Kidney epithelial cell (primary cell): Measurements from ENCODE around the gene TINAGL1. TPM values are rescaled to one million over a fixed set of nuclear protein-coding genes. Genes with fewer than 3 reads are reported as not detected.

ENCODE experiments used
- DNase-seq: peaks from one replicate; pipeline ENCODE4 v3.0.0-alpha.2; 2010; ENCODE audit warnings: low read depth
- H3K27me3 ChIP-seq: 2 replicates; pipeline ENCODE4 v1.6.0; 2011; ENCODE audit warnings: low read length; ENCODE audit not compliant: control insufficient read depth, insufficient read depth
- H3K36me3 ChIP-seq: 2 replicates; pipeline ENCODE4 v1.5.1; 2011; ENCODE audit warnings: low read length; ENCODE audit not compliant: control insufficient read depth, insufficient read depth
- H3K4me3 ChIP-seq: 2 replicates; pipeline ENCODE4 v1.5.1; 2011; ENCODE audit warnings: low read depth, mild to moderate bottlenecking, control low read depth, low read length
- total RNA-seq: library from RNA; depleted of rRNA; stranded (reverse); fragments of >200 nt; gene quantifications from 2 replicates; pipeline ENCODE4 v1.2.3, GENCODE V29; 2015
- TF ChIP-seq, protein P1 (sequence below): IDR thresholded peaks from 2 replicates; pipeline ENCODE4 v1.5.1; 2011; ENCODE audit warnings: mild to moderate bottlenecking, moderate library complexity, low read length, control low read depth, inconsistent platforms; ENCODE audit not compliant: insufficient read depth, poor library complexity, severe bottlenecking

TINAGL1 gene, protein sequence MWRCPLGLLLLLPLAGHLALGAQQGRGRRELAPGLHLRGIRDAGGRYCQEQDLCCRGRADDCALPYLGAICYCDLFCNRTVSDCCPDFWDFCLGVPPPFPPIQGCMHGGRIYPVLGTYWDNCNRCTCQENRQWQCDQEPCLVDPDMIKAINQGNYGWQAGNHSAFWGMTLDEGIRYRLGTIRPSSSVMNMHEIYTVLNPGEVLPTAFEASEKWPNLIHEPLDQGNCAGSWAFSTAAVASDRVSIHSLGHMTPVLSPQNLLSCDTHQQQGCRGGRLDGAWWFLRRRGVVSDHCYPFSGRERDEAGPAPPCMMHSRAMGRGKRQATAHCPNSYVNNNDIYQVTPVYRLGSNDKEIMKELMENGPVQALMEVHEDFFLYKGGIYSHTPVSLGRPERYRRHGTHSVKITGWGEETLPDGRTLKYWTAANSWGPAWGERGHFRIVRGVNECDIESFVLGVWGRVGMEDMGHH
- 140 and 149 TPM in 2 replicates for total RNA-seq

DNA sequence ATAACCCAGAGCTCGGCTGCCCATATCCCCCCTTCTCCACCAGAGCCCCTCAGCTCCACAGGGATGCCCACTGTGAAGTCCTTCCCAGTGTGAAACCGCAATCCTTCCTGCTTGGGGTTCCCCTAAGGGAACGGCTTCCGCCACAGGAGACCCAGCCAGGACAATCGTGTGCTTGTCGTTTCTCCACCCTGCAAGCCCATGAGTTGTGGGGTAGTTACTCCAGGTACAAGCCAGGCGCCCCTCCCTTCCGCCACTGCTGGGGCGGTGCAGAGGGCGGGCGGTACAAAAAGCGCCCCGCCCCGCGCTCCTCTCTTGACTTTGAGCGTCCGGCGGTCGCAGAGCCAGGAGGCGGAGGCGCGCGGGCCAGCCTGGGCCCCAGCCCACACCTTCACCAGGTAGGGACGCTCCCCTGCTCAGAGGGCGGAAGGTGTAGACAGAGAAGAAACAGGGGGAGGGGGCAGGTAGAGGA, at the start of gene TINAGL1:
Gene TINAGL1 (plus strand): TSS at position 315 of the 469 bp plus-strand sequence. CDS start 634 bp downstream, outside the sequence.
- DNase-seq: no peak
- no peaks in the 10 kb centered on the region for H3K36me3 ChIP-seq
- TF ChIP-seq, protein P1, sequence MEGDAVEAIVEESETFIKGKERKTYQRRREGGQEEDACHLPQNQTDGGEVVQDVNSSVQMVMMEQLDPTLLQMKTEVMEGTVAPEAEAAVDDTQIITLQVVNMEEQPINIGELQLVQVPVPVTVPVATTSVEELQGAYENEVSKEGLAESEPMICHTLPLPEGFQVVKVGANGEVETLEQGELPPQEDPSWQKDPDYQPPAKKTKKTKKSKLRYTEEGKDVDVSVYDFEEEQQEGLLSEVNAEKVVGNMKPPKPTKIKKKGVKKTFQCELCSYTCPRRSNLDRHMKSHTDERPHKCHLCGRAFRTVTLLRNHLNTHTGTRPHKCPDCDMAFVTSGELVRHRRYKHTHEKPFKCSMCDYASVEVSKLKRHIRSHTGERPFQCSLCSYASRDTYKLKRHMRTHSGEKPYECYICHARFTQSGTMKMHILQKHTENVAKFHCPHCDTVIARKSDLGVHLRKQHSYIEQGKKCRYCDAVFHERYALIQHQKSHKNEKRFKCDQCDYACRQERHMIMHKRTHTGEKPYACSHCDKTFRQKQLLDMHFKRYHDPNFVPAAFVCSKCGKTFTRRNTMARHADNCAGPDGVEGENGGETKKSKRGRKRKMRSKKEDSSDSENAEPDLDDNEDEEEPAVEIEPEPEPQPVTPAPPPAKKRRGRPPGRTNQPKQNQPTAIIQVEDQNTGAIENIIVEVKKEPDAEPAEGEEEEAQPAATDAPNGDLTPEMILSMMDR: no peak

DNA sequence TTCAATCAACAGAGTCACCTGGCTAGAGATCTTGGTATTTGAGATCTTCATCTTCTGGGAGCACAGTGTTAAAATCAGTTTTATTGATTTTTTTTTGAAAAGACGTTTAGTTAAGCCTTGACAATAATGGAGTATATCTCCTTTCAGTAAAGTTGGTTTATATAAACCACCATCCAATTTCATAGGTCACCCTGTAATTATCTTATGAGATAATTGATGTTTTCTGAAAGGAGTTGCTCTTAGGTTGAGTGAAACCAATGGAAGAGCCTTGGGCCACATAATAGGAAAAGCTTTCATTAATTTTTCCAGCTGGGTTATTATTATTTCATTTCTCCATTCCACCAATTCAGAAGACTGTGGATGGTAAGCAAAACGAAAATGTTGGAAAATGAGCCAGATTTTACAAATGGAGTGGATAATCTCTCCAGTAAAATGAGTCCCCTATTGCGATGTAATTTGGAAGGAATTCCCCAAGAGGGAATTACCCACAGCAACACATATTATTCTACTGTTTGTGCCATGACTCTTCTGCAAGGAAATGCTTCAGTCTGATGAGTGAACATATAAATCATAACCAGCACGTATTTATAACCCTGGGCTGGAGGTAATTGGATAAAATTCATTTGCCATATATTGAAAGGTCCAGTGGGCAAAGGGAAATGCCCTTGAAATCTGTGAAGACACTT, 46.2 kb upstream of the TINAGL1 start:
- Histone ChIP-seq H3K36me3 (no peaks in the 10 kb centered on the region), H3K27me3 (no peaks in the 10 kb centered on the region), H3K4me3 (no peak overlapping the region)
- TF ChIP-seq, protein P1: no peak
- DNase-seq: no peak

More for the DNA sequence above, at the start of gene TINAGL1:
- Histone ChIP-seq H3K4me3 (peak within 1 kb of the TSS; percentile 53), H3K27me3 (no peaks in the 10 kb centered on the region)

DNA sequence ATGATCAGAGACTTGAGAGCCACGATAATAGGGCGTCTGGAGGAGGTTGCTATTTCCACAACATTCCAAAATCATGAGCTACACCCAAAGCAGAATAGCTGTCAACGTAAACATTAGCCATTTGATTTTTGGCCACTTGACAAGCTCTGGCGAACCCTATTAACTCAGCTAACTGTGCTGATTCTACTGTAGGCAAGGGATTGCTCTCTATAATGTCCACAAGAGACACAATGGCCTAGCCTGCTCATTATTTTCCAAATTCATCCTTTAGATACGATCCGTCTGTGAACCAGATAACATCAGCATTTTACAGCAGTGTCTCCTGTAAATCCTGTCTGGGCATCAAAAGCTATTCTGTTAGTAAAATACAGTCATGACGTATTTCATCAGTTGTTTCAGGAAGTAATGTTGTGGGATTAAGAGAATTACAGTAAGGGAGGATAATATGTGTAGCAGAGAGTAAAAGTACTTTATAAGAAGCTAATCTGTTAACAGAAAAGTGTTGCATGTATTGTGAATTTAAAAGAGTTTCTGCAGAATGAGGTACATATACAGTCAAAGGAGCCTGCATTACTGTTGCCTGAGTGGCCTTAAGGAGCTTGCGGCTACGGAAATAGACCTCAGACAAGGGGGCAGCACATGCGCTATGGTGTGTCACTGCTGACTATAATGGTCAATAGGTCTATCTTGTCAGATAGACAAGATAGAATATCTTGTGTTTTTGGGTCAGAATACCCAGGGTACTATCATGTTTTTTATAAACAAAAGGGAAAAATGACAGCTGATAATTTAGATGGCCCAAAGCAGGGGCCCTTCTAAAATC, 44.9 kb upstream of the TINAGL1 start:
- Histone ChIP-seq H3K36me3 (no peaks in the 10 kb centered on the region), H3K27me3 (no peaks in the 10 kb centered on the region), H3K4me3 (no peak overlapping the region)
- TF ChIP-seq, protein P1: no peak
- DNase-seq: no peak

DNA sequence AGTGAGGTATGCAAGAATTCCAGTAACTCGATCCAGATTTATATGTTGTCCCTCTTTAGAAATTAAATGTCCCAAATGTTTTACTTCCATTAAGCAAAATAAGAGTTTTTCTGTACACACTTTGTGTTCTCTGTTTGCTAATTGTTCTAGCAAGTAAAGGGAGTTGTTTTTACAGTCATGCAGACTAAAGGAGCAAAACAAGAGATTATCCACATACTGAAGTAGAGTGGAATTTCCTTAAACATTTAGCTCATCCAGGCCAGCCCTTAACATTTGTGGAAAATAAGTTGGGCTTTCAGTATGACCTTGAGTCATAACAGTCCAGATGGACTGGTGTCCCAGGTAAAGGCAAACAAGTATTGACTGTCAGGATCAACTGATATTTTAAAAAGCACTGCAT, 44.1 kb upstream of the TINAGL1 start:
- no peak for DNase-seq
- TF ChIP-seq, protein P1: no peak
- Histone ChIP-seq H3K4me3 (no peak overlapping the region), H3K27me3 (no peaks in the 10 kb centered on the region), H3K36me3 (no peaks in the 10 kb centered on the region)

DNA sequence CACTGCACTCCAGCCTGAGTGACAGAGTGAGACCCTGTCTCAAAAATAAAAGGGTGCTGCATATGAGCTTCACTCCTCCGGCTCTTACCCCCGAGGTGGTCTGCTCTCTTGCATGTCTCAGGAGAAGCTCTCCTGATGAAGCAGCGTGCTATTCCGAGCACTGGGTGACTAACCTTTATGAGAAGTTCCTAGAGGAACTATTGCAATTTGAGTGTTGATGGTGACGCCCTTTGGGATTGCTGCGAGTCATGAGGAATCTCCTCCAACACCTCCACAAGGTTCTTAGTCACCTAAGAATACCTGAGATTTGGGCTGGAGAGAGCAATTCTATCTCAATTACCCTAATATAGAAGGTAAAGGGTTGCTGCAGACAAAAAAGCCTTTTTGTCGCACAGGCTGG, 40.8 kb upstream of the TINAGL1 start:
- H3K4me3 ChIP-seq: no peak overlapping the region
- no peaks in the 10 kb centered on the region for H3K36me3 ChIP-seq
- H3K27me3 ChIP-seq: no peaks in the 10 kb centered on the region
- TF ChIP-seq, protein P1: no peak
- no peak for DNase-seq
